B cell (primary cell): ENCODE results near the gene SRC. TPM values are rescaled to one million over a fixed set of nuclear protein-coding genes. Genes with fewer than 3 reads are reported as not detected.

Source experiments
- ATAC-seq: fragments of 200-7000 bp; cut with Tn5 transposase; one replicate; pipeline ENCODE4 v1.10.0; 2021; ENCODE audit warnings: low read depth, mild to moderate bottlenecking, moderate number of reproducible peaks, moderate library complexity
- CTCF ChIA-PET: fragments of 350-600 bp; sonication (Branson Sonifier 250); formaldehyde crosslinking; loops from one replicate; lab custom pipeline; 2021; ENCODE audit warnings: antibody characterized with exemption, inconsistent platforms; lab: Charles Lee
- POLR2A ChIA-PET: fragments of 350-600 bp; sonication (Branson Sonifier 250); formaldehyde crosslinking; loops from one replicate; lab custom pipeline; 2021; ENCODE audit warnings: antibody characterized with exemption; lab: Charles Lee
- DNase-seq: peaks from one replicate; pipeline ENCODE4 v3.0.0; 2013
- H2AFZ ChIP-seq: 2 replicates; pipeline ENCODE4 v1.6.1; 2012; ENCODE audit warnings: mild to moderate bottlenecking, low read depth, low read length; ENCODE audit not compliant: insufficient read depth, poor library complexity, severe bottlenecking
- H3K27ac ChIP-seq, 2 donors: 1 replicate in 1 of 2; 2 replicates in 1 of 2; pipeline ENCODE4 v1.5.1; 2012 to 2013; ENCODE audit warnings: low read length in 2 of 2, mild to moderate bottlenecking in 2 of 2, moderate library complexity in 1 of 2
- H3K27me3 ChIP-seq, 4 experiments: fragments of 200-600 bp in 1 of 4; sonication (generic) in 1 of 4; replicated peaks in 1 of 4; 1 replicate in 2 of 4; 2 replicates in 2 of 4; pipeline versions ENCODE4 v1.6.1 to v1.7.0; 2013 to 2016; ENCODE audit warnings: low read length in 3 of 4, mild to moderate bottlenecking in 2 of 4, mixed read lengths in 1 of 4, moderate library complexity in 1 of 4; ENCODE audit not compliant: insufficient read depth in 4 of 4, control insufficient read depth in 3 of 4; ENCODE audit errors: control extremely low read depth in 1 of 4
- H3K36me3 ChIP-seq, 2 experiments: replicated peaks in 1 of 2; 1 replicate in 1 of 2; 2 replicates in 1 of 2; pipeline versions ENCODE4 v1.6.1 to v1.7.1; 2013; ENCODE audit warnings: low read length in 1 of 2; ENCODE audit not compliant: insufficient read depth in 2 of 2, control insufficient read depth in 1 of 2; ENCODE audit errors: control extremely low read depth in 1 of 2, extremely low read depth in 1 of 2
- H3K4me1 ChIP-seq, 2 donors: fragments of 200-600 bp in 1 of 2; sonication (generic) in 1 of 2; 1 replicate in 1 of 2; 2 replicates in 1 of 2; pipeline versions ENCODE4 v1.5.1 to v1.6.1; 2013 to 2017; ENCODE audit warnings: low read length in 2 of 2; ENCODE audit not compliant: control insufficient read depth in 2 of 2, insufficient read depth in 2 of 2
- H3K4me2 ChIP-seq: replicated peaks from 2 replicates; pipeline ENCODE3; 2012; ENCODE audit warnings: mild to moderate bottlenecking, low read depth, low read length; ENCODE audit not compliant: poor library complexity, severe bottlenecking
- H3K4me3 ChIP-seq, 5 experiments: fragments of 200-600 bp in 1 of 5; sonication (generic) in 1 of 5; 1 replicate in 3 of 5; 2 replicates in 2 of 5; pipeline versions ENCODE4 v1.5.1 to v1.7.0; 2011 to 2016; ENCODE audit warnings: low read length in 4 of 5, mild to moderate bottlenecking in 4 of 5, low read depth in 2 of 5, control low read depth in 1 of 5, moderate library complexity in 1 of 5; ENCODE audit not compliant: insufficient read depth in 1 of 5; ENCODE audit errors: control extremely low read depth in 1 of 5, extremely low read depth in 1 of 5
- H3K79me2 ChIP-seq: fragments of 200-600 bp; sonication (generic); one replicate; pipeline ENCODE4 v1.6.0; 2016; ENCODE audit warnings: low read length; ENCODE audit not compliant: control insufficient read depth, insufficient read depth
- H3K9ac ChIP-seq: fragments of 200-600 bp; sonication (generic); 2 replicates; pipeline ENCODE4 v1.6.1; 2017; ENCODE audit warnings: mild to moderate bottlenecking, low read length, moderate library complexity
- H3K9me3 ChIP-seq, 3 donors: one replicate each; pipeline versions ENCODE4 v1.6.1 to v1.7.1; 2013; ENCODE audit warnings: low read length in 2 of 3; ENCODE audit not compliant: control insufficient read depth in 2 of 3, insufficient read depth in 1 of 3; ENCODE audit errors: control extremely low read depth in 1 of 3
- H4K20me1 ChIP-seq: 2 replicates; pipeline ENCODE4 v1.6.0; 2012; ENCODE audit warnings: mild to moderate bottlenecking, low read length; ENCODE audit not compliant: insufficient read depth, control insufficient read depth, poor library complexity, severe bottlenecking
- H3K27ac Mint-ChIP-seq: one replicate; pipeline ENCODE4 v1.8.0; 2021; ENCODE audit warnings: mixed read lengths
- H3K27me3 Mint-ChIP-seq: one replicate; pipeline ENCODE4 v1.8.0; 2021; ENCODE audit warnings: mixed read lengths
- H3K4me1 Mint-ChIP-seq: one replicate; pipeline ENCODE4 v1.8.0; 2021; ENCODE audit warnings: mixed read lengths
- H3K4me3 Mint-ChIP-seq: one replicate; pipeline ENCODE4 v1.8.0; 2021; ENCODE audit warnings: mixed read lengths
- H3K9me3 Mint-ChIP-seq: one replicate; pipeline ENCODE4 v1.8.0; 2022; ENCODE audit warnings: mixed read lengths; ENCODE audit not compliant: insufficient read depth
- CTCF ChIP-seq: fragments of 200-600 bp; IDR thresholded peaks from one replicate; pipeline ENCODE4 v1.8.0; 2022; ENCODE audit warnings: antibody characterized with exemption, mild to moderate bottlenecking
- EZH2 ChIP-seq: IDR thresholded peaks from 2 replicates; pipeline ENCODE4 v1.6.1; 2012; ENCODE audit warnings: borderline replicate concordance, low read depth, mild to moderate bottlenecking, moderate library complexity, low read length; ENCODE audit not compliant: insufficient read depth, poor library complexity, severe bottlenecking
- WGBS: methylation state at CpG from one replicate; pipeline ENCODE4 v1.1.5; 2013; ENCODE audit warnings: missing lambda C conversion rate; ENCODE audit not compliant: insufficient coverage; 5-methylcytosine and 5-hydroxymethylcytosine counted together
- intact Hi-C: fragments of 100-400 bp; cut with micrococcal nuclease; formaldehyde crosslinking; loops from one replicate; pipeline ENCODE4 v1.10.0; 2022
- polyA plus RNA-seq: library from polyadenylated mRNA; depleted of rRNA; stranded (reverse); fragments of >200 nt; gene quantifications from 2 replicates; pipeline ENCODE4 v1.2.3, GENCODE V29; 2012
- total RNA-seq, 2 donors: library from RNA; stranded (reverse); fragments of 120-200 nt in 1 of 2; gene quantifications; 1 replicate in 1 of 2; 2 replicates in 1 of 2; pipeline versions ENCODE4 v1.2.3 to v1.2.4, GENCODE V29; 2013 to 2022

SRC gene
- total and polyA plus RNA-seq, 2 donors (not counting 1 experiment from before 2014, with no cell fraction given): 6.5 to 16.8 TPM

- Mint-ChIP-seq H3K4me3 (no peak overlapping the region), H3K4me1 (peaks cover 55% of the 10 kb centered on the region), H3K27me3 (no peaks in the 10 kb centered on the region), H3K27ac (peak overlapping the region; percentile 53), H3K9me3 (no peaks in the 10 kb centered on the region)
- intact Hi-C loops: loop anchor here (2.0 to 5.0 kb wide), 2 partner anchors 13 to 43 kb away; no protein-coding TSS in a partner anchor
- no peaks in the 10 kb centered on the region for H4K20me1 ChIP-seq
- H3K9me3 ChIP-seq: no peaks in the 10 kb centered on the region
- 89% methylated on average over 4 of the region's 14 CpGs for WGBS
- no peak overlapping the region for H3K4me2 ChIP-seq
- no peak overlapping the region for H3K9ac ChIP-seq
- TF ChIP-seq EZH2 (no peak), CTCF (no peak)
- no peaks in the 10 kb centered on the region for H3K27me3 ChIP-seq
- no peak overlapping the region for H2AFZ ChIP-seq
- H3K36me3 ChIP-seq: no peaks in the 10 kb centered on the region
- POLR2A ChIA-PET: no interaction called here
- no peak overlapping the region for H3K27ac ChIP-seq
- H3K4me1 ChIP-seq: peaks cover 14 to 53% of the 10 kb centered on the region in 2 donors
- CTCF ChIA-PET: interaction anchor here (0.6 to 1.2 kb wide), 5 partner anchors 14 to 188 kb away, joined by 3 to 4 read pairs (median 3); partner anchors contain the start of gene MANBAL
- DNase-seq (no peak), ATAC-seq (no peak)
- H3K79me2 ChIP-seq: peaks cover 5% of the 10 kb centered on the region
- no peak overlapping the region for H3K4me3 ChIP-seq
Measured at GRCh38 chr20:37379967-37380828, 34.3 kb downstream of the SRC start.
